Tibial nerve (tissue), 4 donors: ENCODE results near the gene RAD50. TPM values are rescaled to one million over a fixed set of nuclear protein-coding genes. Genes with fewer than 3 reads are reported as not detected.

Experiments
- DNase-seq, 2 donors: peaks; one replicate each; pipeline ENCODE4 v3.0.0-alpha.2; 2019; ENCODE audit warnings: low spot score in 2 of 2
- H3K27ac ChIP-seq, 4 donors: fragments of 200-600 bp; sonication (generic) in 3 of 4; one replicate each; pipeline ENCODE4 v1.5.1; 2017 to 2019; ENCODE audit warnings: mild to moderate bottlenecking in 1 of 4
- H3K27me3 ChIP-seq, 2 donors: fragments of 200-600 bp; sonication (generic) in 1 of 2; one replicate each; pipeline versions ENCODE4 v1.5.1 to v1.6.0; 2017 to 2019
- H3K36me3 ChIP-seq, 3 donors: fragments of 200-600 bp; sonication (generic); one replicate each; pipeline ENCODE4 v1.5.1; 2018 to 2019
- H3K4me1 ChIP-seq, 4 donors: fragments of 200-600 bp; sonication (generic) in 3 of 4; one replicate each; pipeline ENCODE4 v1.5.1; 2017 to 2019
- H3K4me3 ChIP-seq, 4 donors: fragments of 200-600 bp; sonication (generic) in 3 of 4; one replicate each; pipeline ENCODE4 v1.5.1; 2017 to 2019; ENCODE audit warnings: mild to moderate bottlenecking in 1 of 4, moderate library complexity in 1 of 4
- H3K9me3 ChIP-seq, 4 donors: fragments of 200-600 bp; sonication (generic) in 3 of 4; one replicate each; pipeline ENCODE4 v1.5.1; 2017 to 2019
- CTCF ChIP-seq, 5 experiments: fragments of 200-600 bp in 3 of 5; fragments of 450-650 bp in 2 of 5; sonication (generic) in 3 of 5; IDR thresholded peaks; one replicate each; pipeline ENCODE4 v1.5.1; 2016 to 2019; ENCODE audit warnings: antibody characterized with exemption in 5 of 5, mild to moderate bottlenecking in 3 of 5, moderate library complexity in 2 of 5
- EP300 ChIP-seq, 2 donors: sonication (generic); formaldehyde crosslinking; IDR thresholded peaks; one replicate each; pipeline ENCODE4 v1.6.1; 2017; ENCODE audit warnings: antibody characterized with exemption in 2 of 2, mild to moderate bottlenecking in 1 of 2
- POLR2A ChIP-seq, 2 donors: fragments of 450-650 bp; IDR thresholded peaks; one replicate each; pipeline ENCODE4 v1.6.1; 2017; ENCODE audit warnings: antibody characterized with exemption in 2 of 2, mild to moderate bottlenecking in 2 of 2, moderate library complexity in 2 of 2
- WGBS, 2 donors: methylation state at CpG; one replicate each; pipeline ENCODE4 v1.1.5; 2018; 5-methylcytosine and 5-hydroxymethylcytosine counted together
- total RNA-seq, 4 donors: library from RNA; depleted of rRNA; stranded (reverse); fragments of >200 nt; gene quantifications; one replicate each; pipeline ENCODE4 v1.1.0, GENCODE V29; 2016

The RAD50 gene
- total RNA-seq, 4 donors from 2014 or later: 36.5 to 40.5 (median 39.2) TPM

GRCh38 chr5:132635873-132636272 lies 79.1 kb downstream of the RAD50 start:
- H3K36me3 ChIP-seq: peaks cover 2 to 80% (median 3%) of the 10 kb centered on the region in 3 donors
- H3K4me1 ChIP-seq: no peaks in the 10 kb centered on the region
- DNase-seq: no peak
- WGBS, 2 donors: 79 to 94% methylated on average over 4 of the region's 4 CpGs
- H3K27me3 ChIP-seq: no peaks in the 10 kb centered on the region
- no peak overlapping the region for H3K27ac ChIP-seq
- H3K9me3 ChIP-seq: no peaks in the 10 kb centered on the region
- H3K4me3 ChIP-seq: no peak overlapping the region
- TF ChIP-seq POLR2A (IDR thresholded peaks at IDR 0.05) (no peak), EP300 (IDR thresholded peaks at IDR 0.05) (no peak)

DNA sequence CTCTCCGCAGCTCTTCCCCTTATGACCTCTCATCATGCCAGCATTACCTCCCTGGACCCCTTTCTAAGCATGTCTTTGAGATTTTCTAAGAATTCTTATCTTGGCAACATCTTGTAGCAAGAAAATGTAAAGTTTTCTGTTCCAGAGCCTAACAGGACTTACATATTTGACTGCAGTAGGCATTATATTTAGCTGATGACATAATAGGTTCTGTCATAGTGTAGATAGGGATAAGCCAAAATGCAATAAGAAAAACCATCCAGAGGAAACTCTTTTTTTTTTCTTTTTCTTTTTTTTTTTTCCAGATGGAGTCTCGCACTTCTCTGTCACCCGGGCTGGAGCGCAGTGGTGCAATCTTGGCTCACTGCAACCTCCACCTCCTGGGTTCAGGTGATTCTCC lies 80.5 kb downstream of the RAD50 start:
- Histone ChIP-seq H3K27me3 (no peaks in the 10 kb centered on the region), H3K27ac (no peak overlapping the region), H3K4me1 (no peaks in the 10 kb centered on the region), H3K9me3 (no peaks in the 10 kb centered on the region), H3K4me3 (no peak overlapping the region), H3K36me3 (peaks cover 2 to 82% (median 3%) of the 10 kb centered on the region in 3 donors)
- no peak for DNase-seq
- no peak for TF ChIP-seq POLR2A (IDR thresholded peaks at IDR 0.05)
- TF ChIP-seq EP300 (IDR thresholded peaks at IDR 0.05): no peak
- TF ChIP-seq CTCF (IDR thresholded peaks at IDR 0.05): no peak
- 94 to 96% methylated on average over 4 of the region's 4 CpGs for WGBS, 2 donors

- no peaks in the 10 kb centered on the region for H3K27me3 ChIP-seq
- no peak overlapping the region for H3K4me3 ChIP-seq
- TF ChIP-seq CTCF (IDR thresholded peaks at IDR 0.05) (no peak), EP300 (IDR thresholded peaks at IDR 0.05) (no peak), POLR2A (IDR thresholded peaks at IDR 0.05) (no peak)
- H3K27ac ChIP-seq: no peak overlapping the region
- H3K9me3 ChIP-seq: no peaks in the 10 kb centered on the region
- H3K4me1 ChIP-seq: no peaks in the 10 kb centered on the region
- no peak for DNase-seq
- H3K36me3 ChIP-seq: peaks cover 2 to 86% (median 3%) of the 10 kb centered on the region in 3 donors
- 79 to 90% methylated on average over 2 of the region's 2 CpGs for WGBS, 2 donors
Measured at GRCh38 chr5:132639706-132640130, 82.9 kb downstream of the RAD50 start.

DNA sequence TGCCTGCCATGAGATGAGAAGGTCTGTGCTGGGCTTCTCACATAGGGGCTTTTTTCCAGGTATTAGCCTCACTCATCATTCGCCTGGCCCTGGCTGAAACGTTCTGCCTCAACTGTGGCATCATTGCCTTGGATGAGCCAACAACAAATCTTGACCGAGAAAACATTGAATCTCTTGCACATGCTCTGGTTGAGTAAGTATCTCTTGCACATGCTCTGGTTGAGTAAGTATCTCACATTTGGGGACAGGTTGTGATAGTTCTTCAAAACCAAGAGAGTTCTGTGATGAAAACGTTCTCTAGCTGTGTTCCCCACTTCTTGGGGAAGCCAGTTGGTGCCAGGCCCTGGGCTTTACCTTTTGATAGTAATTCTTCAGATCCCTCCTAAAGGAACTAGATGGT lies 83.8 kb downstream of the RAD50 start:
- WGBS, 2 donors: 91 to 92% methylated on average over 4 of the region's 4 CpGs
- TF ChIP-seq EP300 (IDR thresholded peaks at IDR 0.05): no peak
- TF ChIP-seq POLR2A (IDR thresholded peaks at IDR 0.05): no peak
- TF ChIP-seq CTCF (IDR thresholded peaks at IDR 0.05): no peak
- Histone ChIP-seq H3K27ac (no peak overlapping the region), H3K9me3 (no peaks in the 10 kb centered on the region), H3K4me1 (no peaks in the 10 kb centered on the region), H3K36me3 (peaks cover 2 to 89% (median 3%) of the 10 kb centered on the region in 3 donors), H3K27me3 (no peaks in the 10 kb centered on the region), H3K4me3 (no peak overlapping the region)
- DNase-seq: no peak

DNA sequence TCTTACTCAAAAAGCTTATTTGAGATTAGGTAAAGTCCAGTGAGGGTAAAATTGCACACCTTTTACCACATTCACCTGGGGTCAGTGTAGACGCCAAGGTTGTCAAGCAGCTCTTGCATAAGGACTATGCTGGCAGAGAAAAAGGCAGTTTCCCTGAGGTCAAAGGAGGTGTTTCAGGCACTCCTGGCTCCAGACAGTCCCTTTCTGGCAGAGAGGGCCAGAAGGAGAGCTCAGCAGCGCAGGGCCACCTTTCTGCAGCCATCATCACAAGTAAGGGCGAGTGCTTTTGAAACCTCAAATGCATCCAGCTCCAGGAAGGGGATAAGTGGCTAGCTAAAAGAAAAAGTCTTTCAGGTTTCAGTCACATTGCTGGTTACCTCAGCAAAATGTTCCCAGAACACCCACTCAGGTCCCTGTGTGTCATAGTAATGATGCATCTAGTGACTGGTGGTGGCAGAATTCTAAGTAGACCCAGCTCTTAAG lies 84.5 kb downstream of the RAD50 start:
- no peak for DNase-seq
- Histone ChIP-seq H3K4me1 (no peaks in the 10 kb centered on the region), H3K36me3 (peaks cover 2 to 87% (median 3%) of the 10 kb centered on the region in 3 donors), H3K4me3 (no peak overlapping the region), H3K27me3 (no peaks in the 10 kb centered on the region), H3K27ac (no peak overlapping the region), H3K9me3 (no peaks in the 10 kb centered on the region)
- WGBS, 2 donors: 91 to 98% methylated on average over 3 of the region's 3 CpGs
- TF ChIP-seq CTCF (IDR thresholded peaks at IDR 0.05) (no peak), POLR2A (IDR thresholded peaks at IDR 0.05) (no peak), EP300 (IDR thresholded peaks at IDR 0.05) (no peak)

DNA sequence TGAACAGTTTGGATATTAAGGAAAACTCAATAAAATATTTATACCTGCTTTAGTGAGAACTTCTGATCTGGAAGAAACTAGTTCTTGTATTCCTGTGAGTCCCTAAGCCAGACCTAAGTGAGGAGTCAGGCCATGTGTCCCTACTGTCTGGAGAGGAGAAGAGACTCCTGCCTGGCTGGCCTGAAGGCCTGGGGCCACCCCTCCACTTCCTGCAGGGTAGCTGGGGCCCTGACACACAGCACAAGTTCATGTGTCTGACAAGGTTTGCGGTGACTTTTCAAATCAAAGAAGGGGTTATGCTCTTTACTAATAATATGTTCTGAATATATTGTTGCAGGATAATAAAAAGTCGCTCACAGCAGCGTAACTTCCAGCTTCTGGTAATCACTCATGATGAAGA lies 85.1 kb downstream of the RAD50 start:
- 85 to 93% methylated on average over 3 of the region's 3 CpGs for WGBS, 2 donors
- H3K36me3 ChIP-seq: peaks cover 2 to 83% (median 3%) of the 10 kb centered on the region in 3 donors
- H3K4me3 ChIP-seq: no peak overlapping the region
- no peaks in the 10 kb centered on the region for H3K4me1 ChIP-seq
- no peak for TF ChIP-seq EP300 (IDR thresholded peaks at IDR 0.05)
- no peak for TF ChIP-seq POLR2A (IDR thresholded peaks at IDR 0.05)
- no peak for TF ChIP-seq CTCF (IDR thresholded peaks at IDR 0.05)
- H3K27me3 ChIP-seq: no peaks in the 10 kb centered on the region
- no peak for DNase-seq
- no peak overlapping the region for H3K27ac ChIP-seq
- H3K9me3 ChIP-seq: no peaks in the 10 kb centered on the region
